HG03442 (cell line): Measurements from ENCODE around the gene CDKN1A.
"Not testable (repeated sequence)": the region's sequence is repeated elsewhere in the genome, so short reads cannot be mapped to it uniquely, and the experiment has no call there.

ENCODE experiments used
- ATAC-seq: cut with Tn5 transposase; IDR thresholded peaks from one replicate; pipeline ENCODE4 v1.9.1; 2021; ENCODE audit warnings: mild to moderate bottlenecking, moderate library complexity; ENCODE audit not compliant: unreplicated experiment

Gene CDKN1A

GRCh38 chr6:36678488-36679042, at the start of gene CDKN1A:
TSS of gene CDKN1A (plus strand) at chr6:36678714. CDS start at chr6:36684102, 5,388 bp downstream.
- peak; percentile 39 for ATAC-seq

GRCh38 chr6:36629784-36630183, 48.7 kb upstream of the CDKN1A start:
- no peak for ATAC-seq

- no peak for ATAC-seq
These were observed 47.0 kb upstream of the CDKN1A start for GRCh38 chr6:36631326-36632011.

DNA sequence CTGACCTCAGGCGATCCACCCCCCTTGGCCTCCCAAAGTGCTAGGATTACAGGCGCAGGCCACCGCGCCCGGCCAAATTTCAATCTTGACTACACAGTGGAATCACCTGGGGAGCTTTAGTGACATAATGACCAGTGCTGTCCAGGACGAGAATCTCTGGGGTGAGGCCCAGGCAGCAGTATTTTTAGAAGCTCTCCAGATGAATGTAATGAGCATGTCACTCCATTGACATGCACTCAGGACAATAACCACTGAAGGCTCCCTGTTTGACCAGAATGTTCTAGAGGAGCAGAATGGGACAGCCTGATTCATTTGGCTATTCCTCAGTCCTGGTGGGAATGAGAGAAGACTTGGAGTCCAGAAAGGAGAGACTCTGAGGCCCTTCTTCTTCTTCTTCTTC, 45.1 kb upstream of the CDKN1A start:
- ATAC-seq = no peak

GRCh38 chr6:36633915-36634314, 44.6 kb upstream of the CDKN1A start:
- no peak for ATAC-seq

DNA sequence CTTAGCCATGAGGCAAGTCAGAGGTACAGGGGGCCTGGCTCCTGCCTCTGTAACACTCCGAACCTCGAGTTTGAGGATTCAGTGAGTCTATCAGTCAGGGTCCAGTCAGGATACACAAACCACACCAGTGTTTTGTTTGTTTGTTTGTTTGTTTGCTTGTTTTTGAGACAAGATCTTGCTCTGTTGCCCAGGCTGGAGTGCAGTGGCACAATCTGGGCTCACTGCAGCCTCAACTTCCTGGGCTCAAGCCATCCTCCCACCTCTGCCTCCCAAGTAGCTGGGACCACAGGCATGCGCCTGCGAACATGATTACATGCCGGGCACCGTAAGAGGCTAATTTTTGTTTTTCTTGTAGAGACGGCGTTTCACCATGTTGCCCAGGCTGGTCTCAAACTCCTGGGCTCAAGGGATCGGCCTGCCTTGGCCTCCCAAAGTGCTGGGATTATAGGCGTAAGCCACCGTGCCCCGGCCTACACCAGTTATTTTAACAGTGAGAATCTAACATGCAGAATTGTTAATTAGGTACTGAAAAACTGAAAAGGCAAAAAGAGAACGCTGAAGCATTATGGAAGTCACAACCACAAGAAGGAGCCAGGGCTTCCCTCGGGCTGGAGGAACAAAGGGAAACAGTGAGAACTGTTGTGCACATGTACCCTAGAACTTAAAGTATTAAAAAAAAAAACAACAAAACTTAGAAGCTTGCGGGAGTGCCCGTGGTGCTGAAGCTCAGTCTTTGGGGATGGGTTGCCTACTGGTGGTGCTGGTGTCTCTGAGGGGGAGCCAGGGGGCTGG, 44.0 kb upstream of the CDKN1A start:
- no peak for ATAC-seq

DNA sequence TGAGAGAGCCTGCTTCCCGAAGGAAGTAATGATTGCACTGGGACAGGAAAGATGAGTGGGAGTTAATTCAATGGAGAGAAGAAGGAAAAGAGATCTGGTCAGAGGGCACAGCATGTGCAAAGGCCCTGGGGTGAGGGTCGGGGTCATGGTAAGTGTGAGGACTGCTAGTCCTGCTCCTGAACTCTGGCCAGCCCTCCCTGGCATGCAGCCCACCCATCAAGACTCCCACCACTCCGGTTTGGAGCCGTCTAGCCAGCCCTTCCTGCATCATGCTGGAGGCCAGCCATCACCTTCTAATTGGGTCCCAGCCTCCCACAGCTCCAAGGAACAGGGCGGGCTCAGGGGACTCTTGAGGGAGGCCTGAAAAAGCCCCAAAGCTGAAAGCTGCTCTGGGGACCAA, 42.2 kb upstream of the CDKN1A start:
- no peak for ATAC-seq

GRCh38 chr6:36636687-36637418, 41.7 kb upstream of the CDKN1A start:
- ATAC-seq = no peak

GRCh38 chr6:36638579-36638978, 39.9 kb upstream of the CDKN1A start:
- ATAC-seq = no peak

GRCh38 chr6:36639171-36639808, 39.2 kb upstream of the CDKN1A start:
- ATAC-seq = no peak

DNA sequence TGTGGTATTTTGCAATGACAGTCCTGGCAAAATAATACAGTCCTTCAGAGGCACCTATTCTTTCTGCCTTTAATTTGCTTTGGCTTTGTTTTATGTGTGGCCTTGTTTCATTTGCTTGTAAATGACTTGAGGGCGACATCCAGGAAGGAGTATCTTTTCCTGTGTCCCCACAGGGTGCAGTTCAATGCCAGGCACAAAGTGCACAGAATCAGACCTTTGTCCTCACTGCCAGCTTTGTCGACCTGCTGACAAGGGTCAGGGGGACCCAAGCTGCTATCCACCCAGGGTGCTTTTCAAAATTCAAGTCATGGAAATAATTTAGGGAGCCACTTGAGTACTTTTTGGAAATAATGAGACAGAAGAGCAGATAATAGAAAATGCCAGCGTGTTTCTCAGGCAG, 37.0 kb upstream of the CDKN1A start:
- ATAC-seq = no peak

- ATAC-seq = no peak
These were observed 35.3 kb upstream of the CDKN1A start for GRCh38 chr6:36642913-36643817.

DNA sequence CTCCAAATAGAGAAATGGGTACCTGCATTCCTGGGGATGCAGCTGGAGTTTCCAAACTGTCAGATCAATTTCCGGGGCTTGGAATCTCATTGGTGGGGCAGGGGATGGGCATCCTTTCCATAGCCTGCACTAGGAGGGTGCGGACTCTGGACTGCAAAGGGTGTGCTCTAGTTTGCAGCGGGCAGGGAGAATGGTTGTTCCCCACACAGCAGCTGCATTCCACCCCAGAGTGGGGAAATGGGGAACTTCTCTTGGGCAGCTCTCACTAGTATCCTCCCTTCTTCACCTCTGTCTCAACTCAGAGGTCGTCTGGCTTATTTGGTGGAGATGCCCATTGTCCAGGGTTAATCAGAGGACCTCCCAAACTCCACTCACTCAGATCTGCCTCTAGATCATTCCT, 34.5 kb upstream of the CDKN1A start:
- ATAC-seq = no peak

GRCh38 chr6:36649086-36649485, 29.4 kb upstream of the CDKN1A start:
- ATAC-seq = no peak

DNA sequence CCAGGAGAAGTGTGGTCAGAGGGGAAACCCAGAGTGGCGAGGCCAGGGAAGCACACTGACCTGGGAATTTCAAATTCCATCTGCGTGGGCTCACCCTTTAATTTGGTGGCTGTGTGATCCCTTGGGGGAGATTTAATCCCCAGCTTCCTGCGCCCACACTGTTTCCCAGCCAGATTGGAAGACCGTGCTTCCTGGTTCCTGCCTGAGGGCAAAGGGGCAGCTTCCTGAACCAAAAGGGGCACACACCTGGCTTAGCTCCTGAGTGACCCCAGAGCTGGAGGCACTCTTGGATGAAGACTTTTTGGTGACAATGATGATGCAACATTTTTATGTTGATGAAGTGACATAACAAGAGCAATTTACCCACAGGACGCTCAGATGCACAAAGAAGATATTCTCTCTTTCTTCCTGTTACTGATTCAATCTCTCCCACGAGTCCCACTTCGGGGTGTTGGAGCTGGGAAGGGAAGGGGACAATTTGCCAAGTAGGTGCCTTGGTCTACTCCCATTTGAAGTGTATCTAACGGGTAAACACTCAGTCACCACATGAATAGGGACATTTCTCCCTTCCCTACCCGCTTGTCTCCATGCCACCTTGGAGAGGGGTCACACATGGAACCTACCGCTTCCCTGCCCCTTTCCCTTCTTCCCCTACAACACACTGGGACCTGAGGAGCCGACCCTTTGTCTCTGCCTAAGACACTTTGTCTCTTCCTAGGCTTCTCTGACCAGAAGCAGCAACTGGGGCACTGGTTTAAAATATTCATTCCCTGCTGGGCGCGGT, 28.6 kb upstream of the CDKN1A start:
- no peak for ATAC-seq

- ATAC-seq = peak; percentile 58
These were observed 27.6 kb upstream of the CDKN1A start for GRCh38 chr6:36650848-36651478.

GRCh38 chr6:36651659-36652379, 26.7 kb upstream of the CDKN1A start:
- no peak for ATAC-seq

DNA sequence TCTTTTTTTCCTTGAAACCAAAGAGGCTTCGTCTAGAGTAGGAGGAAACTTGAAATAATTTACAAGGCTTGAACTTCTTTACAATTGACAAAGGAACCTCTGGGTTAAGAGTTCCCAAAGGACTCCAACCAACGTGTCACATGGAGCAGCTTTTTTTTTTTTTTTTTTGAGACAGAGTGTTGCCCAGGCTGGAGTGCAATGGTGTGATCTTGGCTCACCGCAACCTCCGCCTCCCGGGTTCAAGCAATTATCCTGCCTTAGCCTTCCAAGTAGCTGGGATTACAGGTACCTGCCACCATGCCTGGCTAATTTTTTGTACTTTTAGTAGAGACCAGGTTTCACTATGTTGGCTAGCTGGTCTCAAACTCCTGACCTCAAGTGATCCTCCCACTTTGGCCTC, 24.0 kb upstream of the CDKN1A start:
- ATAC-seq = not testable (repeated sequence)
